Left ventricle myocardium superior (tissue), 1 donor: ENCODE results near the gene MRPS31. TPM values are rescaled to one million over a fixed set of nuclear protein-coding genes. Genes with fewer than 3 reads are reported as not detected.
"Not testable (repeated sequence)": the region's sequence is repeated elsewhere in the genome, so short reads cannot be mapped to it uniquely, and the experiment has no call there.

ENCODE experiments used
- ATAC-seq: fragments of 200-7000 bp; cut with Tn5 transposase; one replicate; pipeline ENCODE4 v1.9.1; 2020; ENCODE audit warnings: mild to moderate bottlenecking, moderate library complexity
- DNase-seq: peaks from one replicate; pipeline ENCODE4 v3.0.0-alpha.2; 2020
- intact Hi-C: fragments of 100-400 bp; cut with micrococcal nuclease; formaldehyde crosslinking; loops from one replicate; pipeline ENCODE4 v1.11.0; 2022
- total RNA-seq: library from RNA; stranded (reverse); fragmentation: NEBNext Ultra II Directional; extraction: Animal tissue kit (Norgen Biotek cat#: 25700); gene quantifications from one replicate; pipeline ENCODE4 v1.2.1, GENCODE V29; 2021
- donor health status: DM: no; HTN: yes; CAD: no; lungs with severe emphysema.

Gene MRPS31
- total RNA-seq, 1 donor from 2014 or later, result 33.7 TPM

GRCh38 chr13:40792284-40793051 is 21.5 kb upstream of the MRPS31 start:
- ATAC-seq, result no peak
- intact Hi-C loops, result no loop called here
- no peak for DNase-seq

GRCh38 chr13:40790154-40790616 is 19.2 kb upstream of the MRPS31 start:
- DNase-seq (no peak), ATAC-seq (no peak)
- intact Hi-C loops, result no loop called here

- ATAC-seq (peak; percentile 97), DNase-seq (peak; percentile 92)
- intact Hi-C loops, result no loop called here
These were observed 18.5 kb upstream of the MRPS31 start, which contains the start of gene SLC25A15 for GRCh38 chr13:40789275-40790153. SLC25A15 (plus strand) TSS chr13:40789611; CDS start chr13:40793227, 3,616 bp downstream.

GRCh38 chr13:40788540-40789274 is 17.7 kb upstream of the MRPS31 start:
- DNase-seq, intact Hi-C loops, ATAC-seq: not testable (repeated sequence)

GRCh38 chr13:40787062-40787461 is 16.1 kb upstream of the MRPS31 start:
- DNase-seq (no peak), ATAC-seq (no peak)
- intact Hi-C loops, result no loop called here

DNA sequence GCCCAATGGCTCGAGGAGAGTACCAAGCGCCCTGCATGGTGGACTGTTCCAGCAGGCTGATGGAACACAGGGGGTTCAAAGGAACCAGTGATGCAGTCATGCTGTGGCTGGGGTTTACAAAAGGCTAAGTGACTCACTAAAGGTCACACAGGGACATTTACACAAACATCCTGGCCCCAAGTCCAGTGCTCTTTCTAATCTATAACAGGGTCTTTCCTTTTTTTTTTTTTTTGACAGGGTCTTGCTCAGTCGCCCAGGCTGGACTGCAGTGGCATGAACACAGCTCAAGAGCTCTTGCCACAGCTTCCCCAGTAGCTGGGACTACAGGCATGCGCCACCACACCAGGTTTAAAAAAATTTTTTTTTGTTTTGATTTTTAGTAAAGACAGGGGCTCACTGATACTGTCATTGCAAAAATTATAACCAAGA is 15.6 kb upstream of the MRPS31 start:
- intact Hi-C loops, result no loop called here
- DNase-seq (no peak), ATAC-seq (no peak)

- DNase-seq (no peak), ATAC-seq (no peak)
- intact Hi-C loops, result no loop called here
These were observed 13.6 kb upstream of the MRPS31 start for GRCh38 chr13:40784540-40784939.

- DNase-seq, intact Hi-C loops, ATAC-seq: not testable (repeated sequence)
These were observed 12.0 kb upstream of the MRPS31 start for GRCh38 chr13:40782971-40783370.

DNA sequence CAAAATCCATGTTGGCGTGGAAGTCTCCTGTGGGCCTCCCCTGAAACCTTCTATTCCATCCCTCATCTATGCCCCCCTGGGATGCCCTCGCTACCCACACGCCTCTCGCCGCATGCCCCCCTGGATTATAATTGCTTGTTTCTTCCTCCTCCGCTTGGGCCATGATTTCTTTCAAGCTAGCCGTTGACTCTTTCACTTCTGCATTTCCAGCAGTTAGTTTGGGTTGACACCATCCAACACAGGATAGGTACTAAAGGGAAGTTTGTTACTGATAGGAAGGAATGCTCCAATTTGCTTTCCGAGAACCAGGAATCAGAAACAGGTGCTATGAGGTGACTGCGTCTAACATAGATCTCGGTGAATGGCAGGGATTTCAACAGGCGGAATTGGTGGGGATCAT is 10.7 kb upstream of the MRPS31 start:
- DNase-seq (no peak), ATAC-seq (no peak)
- intact Hi-C loops, result no loop called here

DNA sequence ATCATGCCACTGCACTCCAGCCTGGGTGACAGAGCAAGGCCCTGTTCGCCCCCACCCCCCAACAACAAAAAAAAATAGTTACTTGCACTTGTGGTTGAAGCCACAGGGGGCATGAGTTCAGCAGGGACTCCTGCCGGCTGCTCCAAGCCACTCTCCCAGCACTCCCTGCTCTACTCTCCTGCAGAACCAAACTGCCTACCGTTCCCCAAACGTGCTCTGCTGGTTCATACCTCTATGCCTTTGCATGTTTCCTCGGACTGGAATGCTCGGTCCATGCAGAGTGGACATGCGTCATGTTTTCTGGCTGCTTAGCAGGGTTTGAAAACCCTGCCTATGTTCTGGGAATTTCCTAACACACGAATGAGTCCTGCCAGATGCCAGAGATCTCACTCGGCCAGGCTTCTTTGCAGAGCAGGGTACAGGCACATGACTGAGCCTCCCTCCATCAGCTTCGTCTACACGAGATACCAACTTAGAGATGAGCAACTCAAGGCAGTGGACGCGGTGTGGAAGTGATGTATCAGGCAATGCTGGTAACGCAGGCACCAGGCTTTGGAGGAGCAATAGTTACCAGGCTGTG is 9.9 kb upstream of the MRPS31 start:
- ATAC-seq (no peak), DNase-seq (no peak)
- intact Hi-C loops, result no loop called here

DNA sequence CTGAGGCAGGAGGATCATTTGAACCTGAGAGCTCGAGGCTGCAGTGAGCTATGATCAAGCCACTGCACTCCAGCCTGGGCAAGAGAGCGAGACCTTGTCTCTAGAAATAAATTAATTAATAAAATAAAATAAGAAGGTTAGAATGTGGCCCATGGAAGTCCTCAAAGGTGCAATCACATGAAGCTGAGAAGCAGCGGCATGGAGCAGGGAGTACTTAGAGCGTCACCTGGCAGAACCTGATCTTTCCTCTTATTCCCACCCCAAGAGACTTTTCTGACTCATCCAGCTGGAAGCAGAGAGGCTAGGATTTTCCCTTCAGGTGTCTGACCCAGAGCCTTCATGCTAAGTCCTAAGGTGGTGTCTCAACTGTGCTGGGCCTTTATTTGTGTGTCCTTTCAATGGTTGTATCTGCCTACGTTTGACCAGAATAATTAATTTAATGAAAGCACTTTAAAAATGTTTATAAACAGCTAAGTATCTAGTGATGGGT is 8.9 kb upstream of the MRPS31 start:
- ATAC-seq (no peak), DNase-seq (no peak)
- intact Hi-C loops, result no loop called here

GRCh38 chr13:40779049-40779448 is 8.1 kb upstream of the MRPS31 start:
- ATAC-seq (no peak), DNase-seq (no peak)
- intact Hi-C loops, result no loop called here

- DNase-seq (no peak), ATAC-seq (no peak)
- intact Hi-C loops, result no loop called here
These were observed 6.8 kb upstream of the MRPS31 start for GRCh38 chr13:40777809-40778175.

- DNase-seq (no peak), ATAC-seq (peak; percentile 90)
- intact Hi-C loops, result no loop called here
These were observed 6.3 kb upstream of the MRPS31 start for GRCh38 chr13:40777166-40777808.

DNA sequence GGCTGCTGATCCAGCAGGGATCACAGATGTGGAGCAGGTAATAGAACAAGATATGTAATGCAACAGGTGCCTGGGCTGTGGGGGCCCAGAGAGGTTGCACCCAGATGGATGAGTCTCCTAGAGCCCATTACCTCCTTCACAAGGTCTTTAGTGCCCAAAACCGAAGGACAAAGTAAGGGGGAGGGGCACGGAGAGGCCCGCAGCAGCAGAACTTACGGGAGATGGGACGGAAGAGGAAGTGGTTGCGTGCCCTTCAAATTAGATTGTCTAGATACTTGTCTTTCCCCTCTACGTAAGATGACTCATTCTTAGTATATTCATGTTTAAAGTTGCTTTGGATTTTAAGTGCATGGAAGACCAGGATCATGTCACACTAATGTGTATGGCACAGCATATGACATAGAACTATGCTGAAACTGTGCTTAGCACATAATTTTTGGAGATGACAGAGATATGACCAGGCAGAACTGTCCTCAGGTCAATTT is 5.7 kb upstream of the MRPS31 start:
- DNase-seq (no peak), ATAC-seq (peak; percentile 22)
- intact Hi-C loops, result no loop called here

GRCh38 chr13:40776232-40776631 is 5.2 kb upstream of the MRPS31 start:
- intact Hi-C loops, result no loop called here
- no peak for ATAC-seq
- no peak for DNase-seq

- intact Hi-C loops, result no loop called here
- ATAC-seq, result no peak
- DNase-seq, result no peak
These were observed 3.7 kb upstream of the MRPS31 start for GRCh38 chr13:40774672-40775071.

DNA sequence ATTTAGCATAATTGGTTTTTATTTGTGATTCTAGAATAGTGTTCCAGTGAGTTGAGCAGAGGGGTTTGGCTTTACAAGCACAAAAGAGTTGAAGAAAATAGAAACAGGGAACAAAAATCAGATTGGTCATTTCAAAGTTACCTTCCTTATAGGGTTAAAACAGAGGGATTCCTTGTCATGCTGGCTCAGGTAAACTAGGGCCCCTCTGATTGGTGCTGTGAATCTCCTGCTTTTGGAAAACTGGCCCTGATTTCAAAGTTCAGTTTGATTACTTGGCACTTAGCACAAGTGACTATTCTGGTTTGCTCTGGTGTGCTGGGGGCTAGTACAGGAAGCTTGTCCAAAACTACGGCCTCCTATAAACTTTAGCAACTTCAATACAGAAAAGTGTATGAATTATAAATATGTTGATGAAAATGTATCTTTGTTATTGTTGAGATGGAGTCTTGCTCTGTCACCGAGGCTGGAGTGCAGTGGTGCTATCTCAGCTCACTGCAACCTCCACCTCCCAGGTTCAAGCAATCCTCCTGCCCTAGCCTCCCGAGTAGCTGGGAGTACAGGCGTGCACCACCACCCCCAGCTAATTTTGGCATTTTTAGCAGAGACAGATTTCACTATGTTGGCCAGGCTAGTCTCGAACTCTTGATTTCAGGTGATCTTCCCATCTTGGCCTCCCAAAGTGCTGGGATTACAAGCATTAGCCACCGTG is 1.9 kb upstream of the MRPS31 start:
- DNase-seq, result no peak
- ATAC-seq, result no peak
- intact Hi-C loops, result no loop called here
